K562 (cell line): Measurements from ENCODE around the gene RBM19. TPM values are rescaled to one million over a fixed set of nuclear protein-coding genes. Genes with fewer than 3 reads are reported as not detected.

Experiments used
- ATAC-seq: fragments of 200-7000 bp; cut with Tn5 transposase; 3 replicates; pipeline ENCODE4 v1.9.1; 2020; ENCODE audit warnings: moderate library complexity
- BruUV-seq: library from RNA; stranded (reverse); fragments of 400-500 nt; replicated peaks from 2 replicates; lab custom pipeline; 2021; lab: Mats Ljungman, UMichigan
- CTCF ChIA-PET: fragments of 300-600 bp; formaldehyde crosslinking; extraction: SDS; loops from one replicate; lab custom pipeline; 2021; ENCODE audit warnings: low intra/inter-chr PET ratio; lab: Yijun Ruan, JAX
- POLR2A ChIA-PET: fragments of 300-600, 350-650 bp; sonication (Branson Sonifier 250); formaldehyde crosslinking; extraction: SDS; loops from one replicate; lab custom pipeline; 2021; ENCODE audit warnings: antibody characterized with exemption, inconsistent platforms; lab: Yijun Ruan, JAX
- DNase-seq, 4 experiments: peaks; one replicate each; pipeline versions ENCODE4 v3.0.0 to v3.0.0-alpha.2; 2011 to 2018; ENCODE audit warnings: low spot score in 3 of 4, mixed read lengths in 3 of 4; ENCODE audit errors: extremely low read depth in 1 of 4
- FAIRE-seq: peaks from 2 replicates; lab custom pipeline; 2011; peaks lifted over from hg19 to GRCh38; lab: Jason Lieb, UNC
- H2AFZ ChIP-seq: 2 replicates; pipeline ENCODE4 v1.6.0; 2011; ENCODE audit warnings: low read depth, low read length, control low read depth, inconsistent platforms
- H3K27ac ChIP-seq: fragments of 200-600 bp; 3 replicates; pipeline ENCODE4 v1.8.0; 2011; ENCODE audit warnings: low read depth, mild to moderate bottlenecking, control low read depth, inconsistent platforms, low read length, moderate library complexity, mixed read lengths; ENCODE audit errors: extremely low read depth
- H3K27me3 ChIP-seq, 2 experiments: fragments of 300-600 bp in 1 of 2; 2 replicates in 1 of 2; 3 replicates in 1 of 2; pipeline versions ENCODE4 v1.6.0 to v1.8.0; 2011; ENCODE audit warnings: inconsistent platforms in 2 of 2, low read length in 2 of 2, mild to moderate bottlenecking in 1 of 2, mixed read lengths in 1 of 2, moderate library complexity in 1 of 2; ENCODE audit not compliant: control insufficient read depth in 2 of 2, insufficient read depth in 2 of 2
- H3K36me3 ChIP-seq: fragments of 300-600 bp; 3 replicates; pipeline ENCODE4 v1.8.0; 2011; ENCODE audit warnings: mild to moderate bottlenecking, low read length, inconsistent platforms; ENCODE audit not compliant: control insufficient read depth, insufficient read depth
- H3K4me1 ChIP-seq, 2 experiments: fragments of 200-600 bp in 1 of 2; replicated peaks in 1 of 2; 2 replicates in 1 of 2; 3 replicates in 1 of 2; pipeline versions ENCODE4 v1.5.1 to v1.8.0; 2011; ENCODE audit warnings: inconsistent platforms in 2 of 2, low read length in 2 of 2, mild to moderate bottlenecking in 1 of 2, mixed read lengths in 1 of 2, moderate library complexity in 1 of 2; ENCODE audit not compliant: control insufficient read depth in 2 of 2, insufficient read depth in 2 of 2
- H3K4me2 ChIP-seq: 2 replicates; pipeline ENCODE4 v1.6.1; 2011; ENCODE audit warnings: low read length, control low read depth, inconsistent platforms, mixed read lengths; ENCODE audit not compliant: insufficient read depth
- H3K4me3 ChIP-seq: fragments of 200-600 bp; sonication (generic), shearing (Covaris generic); 2 replicates; pipeline ENCODE4 v1.5.1; 2016; ENCODE audit warnings: control low read depth, inconsistent platforms
- H3K79me2 ChIP-seq: fragments of 200-600 bp; 3 replicates; pipeline ENCODE4 v1.8.0; 2011; ENCODE audit warnings: low read length, inconsistent platforms; ENCODE audit not compliant: control insufficient read depth, insufficient read depth
- H3K9ac ChIP-seq, 2 experiments: 2 replicates each; pipeline versions ENCODE4 v1.6.0 to v1.6.1; 2011; ENCODE audit warnings: low read depth in 2 of 2, low read length in 2 of 2, control low read depth in 1 of 2, inconsistent platforms in 1 of 2, mild to moderate bottlenecking in 1 of 2, mixed read lengths in 1 of 2; ENCODE audit not compliant: insufficient read depth in 1 of 2
- H3K9me1 ChIP-seq: one replicate; pipeline ENCODE4 v1.6.0; 2011; ENCODE audit warnings: inconsistent platforms, mild to moderate bottlenecking, low read length, moderate library complexity; ENCODE audit not compliant: control insufficient read depth, insufficient read depth
- H3K9me3 ChIP-seq: replicated peaks from 2 replicates; pipeline ENCODE4 v1.5.1; 2011; ENCODE audit warnings: low read depth, low read length, inconsistent platforms; ENCODE audit not compliant: control insufficient read depth, insufficient read depth
- H4K20me1 ChIP-seq: replicated peaks from 2 replicates; pipeline ENCODE4 v1.6.1; 2011; ENCODE audit warnings: low read length, inconsistent platforms, mixed read lengths; ENCODE audit not compliant: control insufficient read depth, insufficient read depth
- BCOR ChIP-seq: fragments of 450-650 bp; IDR thresholded peaks from 2 replicates; pipeline ENCODE4 v1.6.1; 2016
- CREBBP ChIP-seq: IDR thresholded peaks from one replicate; pipeline ENCODE4 v1.6.1; 2012; ENCODE audit warnings: low read depth, mild to moderate bottlenecking, control low read depth, inconsistent platforms, low read length
- CXXC5 ChIP-seq: fragments of 250-450 bp; sonication (Bioruptor Pico); IDR thresholded peaks from 2 replicates; pipeline ENCODE4 v1.8.0; 2022; ENCODE audit warnings: inconsistent platforms, mild to moderate bottlenecking, moderate library complexity
- HCFC1 ChIP-seq: IDR thresholded peaks from 2 replicates; pipeline ENCODE4 v1.6.1; 2012; ENCODE audit warnings: low read depth, low read length, improper control_type of control experiment
- KAT8 ChIP-seq: fragments of 450-650 bp; IDR thresholded peaks from 2 replicates; pipeline ENCODE4 v1.6.1; 2016; ENCODE audit warnings: low read depth, mild to moderate bottlenecking
- MAZ ChIP-seq, 2 experiments: fragments of 450-650 bp in 1 of 2; sonication (generic) in 1 of 2; formaldehyde crosslinking; IDR thresholded peaks in 1 of 2; conservative IDR thresholded peaks in 1 of 2; 2 replicates each; pipeline versions ENCODE4 v1.4.0 to v1.5.0; 2020; ENCODE audit warnings: mild to moderate bottlenecking in 1 of 2, missing genetic modification reagents in 1 of 2
- MCM3 ChIP-seq: fragments of 450-650 bp; IDR thresholded peaks from 2 replicates; pipeline ENCODE4 v1.6.1; 2016
- RBM25 ChIP-seq: fragments of 200-400 bp; formaldehyde crosslinking; IDR thresholded peaks from 2 replicates; pipeline ENCODE4 v1.6.1; 2018; ENCODE audit warnings: low read length, low read depth, moderate library complexity; ENCODE audit not compliant: severe bottlenecking
- SPI1 ChIP-seq: IDR thresholded peaks from 2 replicates; pipeline ENCODE4 v1.6.1; 2011; ENCODE audit warnings: low read depth, low read length, control low read depth, borderline replicate concordance
- ZNF354B ChIP-seq: fragments of 250-450 bp; sonication (Bioruptor Pico); IDR thresholded peaks from 2 replicates; pipeline ENCODE4 v1.4.0; 2020
- ZNF589 ChIP-seq: fragments of 200-800 bp; sonication (Bioruptor generic); IDR thresholded peaks from 2 replicates; pipeline ENCODE4 v1.6.1; 2016; ENCODE audit warnings: low read depth, missing genetic modification characterization, missing compliant biosample characterization
- WGBS: fragments of 100-300 bp; shearing (Covaris generic); methylation state at CpG from one replicate; pipeline ENCODE4 v1.1.6; 2016; ENCODE audit warnings: low coverage, mixed read lengths; ENCODE audit not compliant: insufficient coverage; ENCODE audit errors: missing lambda C conversion rate; 5-methylcytosine and 5-hydroxymethylcytosine counted together
- in situ Hi-C: fragments of 300-500 bp; cut with MboI; formaldehyde crosslinking; loops from 4 replicates; pipeline ENCODE4 v1.15.0; 2018; ENCODE audit warnings: inconsistent platforms, mixed read lengths
- intact Hi-C: fragments of 100-400 bp; cut with micrococcal nuclease; formaldehyde crosslinking; loops from 2 replicates; pipeline ENCODE4 v1.14.2; 2022
- polyA plus RNA-seq, 8 experiments: library from polyadenylated mRNA; depleted of rRNA in 4 of 8; stranded (reverse) in 5 of 8; unstranded in 3 of 8; fragments of >200 nt; fragmentation: Nextera tagmentation in 2 of 8; fragmentation: Illumina TruSeq in 1 of 8; extraction: Ambion mirVana in 2 of 8; extraction: Trizol in 1 of 8; gene quantifications; 2 replicates each; pipeline versions ENCODE4 v1.2.1 to v1.2.3, GENCODE V29; 2011 to 2014; ENCODE audit warnings: inconsistent platforms in 1 of 8, missing spikeins in 1 of 8
- total RNA-seq, 7 experiments: library from RNA; depleted of rRNA in 6 of 7; stranded (reverse); fragments of >200 nt in 6 of 7; fragmentation: Illumina TruSeq in 2 of 7; extraction: Trizol in 2 of 7; gene quantifications; 2 replicates each; pipeline versions ENCODE4 v1.2.1 to v1.2.3, GENCODE V29; 2011 to 2021; ENCODE audit warnings: low replicate concordance in 1 of 7
- TF ChIP-seq, protein P1 (sequence below): fragments of 250-450 bp; sonication (Bioruptor Pico); IDR thresholded peaks from 2 replicates; pipeline ENCODE4 v1.5.0; 2020; ENCODE audit warnings: mild to moderate bottlenecking
- TF ChIP-seq, protein P2 (sequence below): sonication (generic); formaldehyde crosslinking; IDR thresholded peaks from 2 replicates; pipeline ENCODE4 v1.8.0; 2022; ENCODE audit warnings: mild to moderate bottlenecking, missing genetic modification reagents, borderline replicate concordance

Gene RBM19
- total and polyA plus RNA-seq, 9 of the 15 experiments (the other 6 are each of a cell fraction or from before 2014, with no cell fraction given) = 16.0 to 58.4 (median 37.9) TPM

- WGBS = 44% methylated on average over 10 of the region's 10 CpGs
- FAIRE-seq (no peak), ATAC-seq (no peak), DNase-seq (no peak)
- ChIA-PET POLR2A (no interaction called here), CTCF (no interaction called here)
- Histone ChIP-seq H3K27me3 (no peaks in the 10 kb centered on the region), H3K4me2 (no peak overlapping the region), H3K79me2 (no peaks in the 10 kb centered on the region), H3K9me3 (no peaks in the 10 kb centered on the region), H2AFZ (no peak overlapping the region), H3K9ac (0 out of 4 replicates have a peak overlapping the region, but pooled peaks of 1 of the 2 experiments have one; percentile 22), H3K4me3 (no peak overlapping the region), H3K4me1 (peaks cover 0 to 3% of the 10 kb centered on the region in 2 experiments; a peak in 2 of 5 replicates), H4K20me1 (0 out of 2 replicates have a peak, but pooled peaks cover 2% of the 10 kb centered on the region), H3K27ac (no peak overlapping the region), H3K9me1 (no peaks in the 10 kb centered on the region), H3K36me3 (peaks cover 23% of the 10 kb centered on the region; the same call in 2 of the 3 replicates)
- intact Hi-C loops (no loop called here), in situ Hi-C loops (no loop called here)
- TF ChIP-seq CXXC5 (no peak), MCM3 (no peak), SPI1 (peak; percentile 68; the same call in 1 of the 2 replicates), BCOR (no peak), HCFC1 (no peak)
- BruUV-seq = no TSS peak
Observed at GRCh38 chr12:113875691-113876090, 90.4 kb downstream of the RBM19 start.

DNA sequence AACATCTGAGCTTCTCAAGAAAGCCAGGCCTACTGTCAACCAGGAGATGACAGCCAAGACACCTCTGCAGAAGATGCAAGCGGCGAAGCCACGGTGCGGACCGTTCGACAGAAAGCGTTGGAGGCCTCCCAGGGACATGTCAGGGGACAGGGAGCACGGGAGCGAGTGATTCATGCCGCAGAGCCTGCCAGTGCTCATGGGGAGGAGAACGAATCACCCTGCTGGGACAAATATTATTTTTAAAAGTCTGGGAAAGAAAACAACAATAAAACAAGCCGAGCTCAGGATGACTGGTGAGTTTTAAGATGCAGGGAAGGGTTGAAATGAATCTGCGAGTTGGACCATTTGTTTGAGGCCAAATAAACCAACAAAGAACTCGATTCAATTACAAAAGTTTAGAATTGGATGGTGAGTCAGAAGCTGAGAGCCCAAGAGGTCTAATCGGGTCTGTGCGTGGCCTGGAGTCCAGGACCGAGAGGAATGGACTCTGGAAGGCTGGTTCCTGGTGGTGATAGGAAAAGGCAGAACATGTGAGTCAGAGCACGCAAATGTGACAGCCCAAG, 91.0 kb downstream of the RBM19 start:
- Histone ChIP-seq H3K9me1 (no peaks in the 10 kb centered on the region), H3K27ac (no peak overlapping the region), H3K9me3 (no peaks in the 10 kb centered on the region), H4K20me1 (no peaks in the 10 kb centered on the region), H3K9ac (no peak overlapping the region), H2AFZ (no peak overlapping the region), H3K27me3 (no peaks in the 10 kb centered on the region), H3K4me1 (peaks cover 0 to 4% of the 10 kb centered on the region in 2 experiments; a peak in 2 of 5 replicates), H3K36me3 (peaks cover 23% of the 10 kb centered on the region; the same call in 2 of the 3 replicates), H3K79me2 (no peaks in the 10 kb centered on the region), H3K4me2 (no peak overlapping the region), H3K4me3 (no peak overlapping the region)
- no TSS peak for BruUV-seq
- no peak for FAIRE-seq
- ChIA-PET POLR2A (interaction anchor here (0.6 to 0.8 kb wide), 4 partner anchors 12 to 951 kb away, joined by 3 to 4 read pairs (median 3); no protein-coding TSS in a partner anchor), CTCF (no interaction called here)
- intact Hi-C loops (no loop called here), in situ Hi-C loops (no loop called here)
- ATAC-seq = no peak; the same call in 2 of the 3 replicates
- no peak for DNase-seq
- 88% methylated on average over 17 of the region's 18 CpGs for WGBS
- TF ChIP-seq ZNF589 (CRISPR knock-in tag) (no peak), KAT8 (no peak), RBM25 (no peak), CREBBP (no peak), ZNF354B (CRISPR knock-in tag) (no peak), MAZ (CRISPR knock-in tag; conservative IDR thresholded peaks at IDR 0.05 in 1 of 2, IDR thresholded peaks at IDR 0.05 in 1 of 2) (no peak)
- TF ChIP-seq, protein P1, sequence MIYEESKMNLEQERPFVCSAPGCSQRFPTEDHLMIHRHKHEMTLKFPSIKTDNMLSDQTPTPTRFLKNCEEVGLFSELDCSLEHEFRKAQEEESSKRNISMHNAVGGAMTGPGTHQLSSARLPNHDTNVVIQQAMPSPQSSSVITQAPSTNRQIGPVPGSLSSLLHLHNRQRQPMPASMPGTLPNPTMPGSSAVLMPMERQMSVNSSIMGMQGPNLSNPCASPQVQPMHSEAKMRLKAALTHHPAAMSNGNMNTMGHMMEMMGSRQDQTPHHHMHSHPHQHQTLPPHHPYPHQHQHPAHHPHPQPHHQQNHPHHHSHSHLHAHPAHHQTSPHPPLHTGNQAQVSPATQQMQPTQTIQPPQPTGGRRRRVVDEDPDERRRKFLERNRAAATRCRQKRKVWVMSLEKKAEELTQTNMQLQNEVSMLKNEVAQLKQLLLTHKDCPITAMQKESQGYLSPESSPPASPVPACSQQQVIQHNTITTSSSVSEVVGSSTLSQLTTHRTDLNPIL (CRISPR knock-in tag) = no peak
- TF ChIP-seq, protein P2, sequence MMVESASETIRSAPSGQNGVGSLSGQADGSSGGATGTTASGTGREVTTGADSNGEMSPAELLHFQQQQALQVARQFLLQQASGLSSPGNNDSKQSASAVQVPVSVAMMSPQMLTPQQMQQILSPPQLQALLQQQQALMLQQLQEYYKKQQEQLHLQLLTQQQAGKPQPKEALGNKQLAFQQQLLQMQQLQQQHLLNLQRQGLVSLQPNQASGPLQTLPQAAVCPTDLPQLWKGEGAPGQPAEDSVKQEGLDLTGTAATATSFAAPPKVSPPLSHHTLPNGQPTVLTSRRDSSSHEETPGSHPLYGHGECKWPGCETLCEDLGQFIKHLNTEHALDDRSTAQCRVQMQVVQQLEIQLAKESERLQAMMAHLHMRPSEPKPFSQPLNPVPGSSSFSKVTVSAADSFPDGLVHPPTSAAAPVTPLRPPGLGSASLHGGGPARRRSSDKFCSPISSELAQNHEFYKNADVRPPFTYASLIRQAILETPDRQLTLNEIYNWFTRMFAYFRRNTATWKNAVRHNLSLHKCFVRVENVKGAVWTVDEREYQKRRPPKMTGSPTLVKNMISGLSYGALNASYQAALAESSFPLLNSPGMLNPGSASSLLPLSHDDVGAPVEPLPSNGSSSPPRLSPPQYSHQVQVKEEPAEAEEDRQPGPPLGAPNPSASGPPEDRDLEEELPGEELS (CRISPR knock-in tag) = no peak
